ENCODE measurements around the gene SIRT1.
"Not testable (repeated sequence)": the region's sequence is repeated elsewhere in the genome, so short reads cannot be mapped to it uniquely, and the experiment has no call there.

Gene SIRT1

GRCh38 chr10:67884313-67884841 is at the start of gene SIRT1:
Gene SIRT1 (plus strand): TSS chr10:67884656. CDS start chr10:67884722, 66 bp downstream.
- DNase-seq: peak; percentile 94

DNA sequence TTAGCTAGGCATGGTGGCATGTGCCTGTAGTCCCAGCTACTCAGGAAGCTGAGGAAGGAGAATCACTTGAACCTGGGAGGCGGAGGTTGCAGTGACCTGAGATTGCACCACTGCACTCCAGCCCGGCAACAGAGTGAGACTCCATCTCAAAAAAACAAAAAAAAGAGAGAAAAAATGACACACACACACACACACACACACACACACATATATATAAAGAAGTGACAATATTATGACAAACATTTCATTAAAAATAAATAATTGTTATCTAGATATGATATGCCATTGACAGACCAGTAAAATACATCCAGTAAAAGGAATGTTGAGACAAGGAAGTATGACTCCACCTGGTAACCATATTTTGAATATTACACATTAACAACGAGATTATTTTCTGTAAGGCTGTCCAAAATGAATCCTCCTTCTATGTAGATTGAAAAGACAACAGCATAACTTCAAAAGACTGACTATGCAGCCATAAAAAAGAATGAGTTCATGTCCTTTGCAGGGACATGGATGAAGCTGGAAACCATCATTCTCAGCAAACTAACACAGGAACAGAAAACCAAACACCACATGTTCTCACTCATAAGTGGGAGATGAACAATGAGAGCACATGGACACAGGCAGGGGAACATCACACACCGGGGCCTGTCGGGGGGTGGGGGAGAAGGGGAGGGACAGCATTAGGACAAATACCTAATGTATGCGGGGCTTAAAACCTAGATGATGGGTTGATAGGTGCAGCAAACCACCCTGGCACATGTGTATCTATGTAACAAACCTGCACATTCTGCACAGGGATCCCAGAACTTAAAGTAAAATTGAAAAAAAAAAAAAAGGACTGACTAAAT is 48.7 kb upstream of the SIRT1 start:
- DNase-seq: not testable (repeated sequence)

DNA sequence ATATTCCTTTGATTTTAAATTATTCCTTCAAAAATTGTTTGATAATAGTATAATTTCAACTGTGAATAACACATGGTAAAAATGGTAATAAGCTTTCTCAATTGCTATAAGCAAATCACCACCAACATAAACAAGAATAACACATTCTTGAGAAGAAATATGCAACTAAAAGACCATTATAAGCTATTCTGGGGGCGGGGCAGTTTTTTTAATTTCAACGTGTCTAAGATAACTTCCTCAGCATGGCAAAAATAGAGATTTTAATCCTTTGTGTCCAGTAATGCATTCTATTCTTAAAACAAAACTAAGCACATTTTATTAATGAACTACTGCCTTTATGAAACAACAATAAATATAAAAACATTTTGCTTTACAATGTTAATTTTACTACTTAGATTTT is 48.0 kb upstream of the SIRT1 start:
- no peak for DNase-seq

DNA sequence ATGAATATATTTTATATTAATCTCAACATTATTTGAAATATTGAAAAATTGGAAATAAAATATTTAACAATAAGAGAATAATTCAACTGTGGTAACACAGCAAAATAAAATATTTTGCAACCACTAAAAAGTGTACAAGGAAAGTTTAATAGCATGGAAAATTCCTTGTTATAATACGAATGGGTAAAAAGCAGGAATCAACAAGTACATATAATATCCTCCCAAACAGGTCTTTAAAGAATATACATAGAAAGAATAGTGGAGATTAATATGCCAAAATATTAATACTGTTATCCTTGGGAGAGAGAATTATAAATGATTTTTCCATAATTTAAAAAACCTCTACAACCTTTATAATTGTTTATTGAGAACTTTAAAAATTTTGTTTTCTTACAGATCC is 47.5 kb upstream of the SIRT1 start:
- DNase-seq: no peak

- peak; percentile 61 for DNase-seq
Measured at GRCh38 chr10:67837541-67838314, 46.7 kb upstream of the SIRT1 start, which contains the start of gene DNAJC12. Gene DNAJC12 (minus strand): TSS chr10:67838188. CDS start chr10:67838011, 177 bp downstream.

- not testable (repeated sequence) for DNase-seq
Measured at GRCh38 chr10:67839511-67839910, 44.9 kb upstream of the SIRT1 start.

GRCh38 chr10:67839951-67840350 is 44.5 kb upstream of the SIRT1 start:
- DNase-seq: no peak

DNA sequence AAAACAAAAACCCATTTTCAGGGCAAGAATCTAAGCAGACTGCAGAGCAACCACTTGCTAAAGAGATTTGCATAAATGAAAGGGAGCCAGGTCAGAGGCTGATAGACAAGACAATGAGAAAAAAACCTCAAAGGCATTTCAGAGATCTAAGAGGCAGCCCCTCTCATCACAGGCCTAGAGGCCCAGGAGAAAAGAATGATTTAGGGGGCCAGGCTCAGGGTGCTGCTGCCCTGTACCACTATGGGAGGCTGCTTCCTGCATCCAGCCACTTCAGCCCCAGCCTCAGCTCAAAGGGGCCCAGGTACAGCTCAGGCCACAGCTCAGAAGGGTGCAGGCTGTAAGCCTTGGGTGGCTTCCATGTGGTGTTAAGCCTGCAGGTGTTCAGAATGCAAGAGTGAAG is 42.7 kb upstream of the SIRT1 start:
- DNase-seq: no peak

- DNase-seq: no peak
Measured at GRCh38 chr10:67843284-67843683, 41.2 kb upstream of the SIRT1 start.

GRCh38 chr10:67849331-67850011 is 35.0 kb upstream of the SIRT1 start:
- DNase-seq: peak; percentile 95

GRCh38 chr10:67851186-67851585 is 33.3 kb upstream of the SIRT1 start:
- DNase-seq: no peak

- no peak for DNase-seq
Measured at GRCh38 chr10:67852761-67853160, 31.7 kb upstream of the SIRT1 start.

- DNase-seq: no peak
Measured at GRCh38 chr10:67853512-67853911, 30.9 kb upstream of the SIRT1 start.

DNA sequence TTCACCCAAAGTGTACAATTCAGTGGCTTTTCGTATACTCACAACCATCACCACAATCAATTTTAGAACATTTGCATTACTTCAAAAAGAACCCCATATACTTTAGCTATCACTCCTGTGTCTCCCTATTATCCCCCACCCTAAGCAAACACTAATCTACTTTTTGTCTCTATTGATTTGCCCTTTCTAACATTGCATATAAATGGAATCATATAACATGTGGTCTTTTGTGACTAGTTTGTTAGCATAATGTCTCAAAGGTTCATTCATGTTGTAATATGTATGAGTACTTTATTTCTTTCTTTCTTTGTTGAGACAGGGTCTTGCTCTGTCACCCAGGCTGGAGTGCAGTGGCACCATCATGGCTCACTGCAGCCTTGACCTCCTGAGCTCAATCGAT is 25.5 kb upstream of the SIRT1 start:
- DNase-seq: no peak

DNA sequence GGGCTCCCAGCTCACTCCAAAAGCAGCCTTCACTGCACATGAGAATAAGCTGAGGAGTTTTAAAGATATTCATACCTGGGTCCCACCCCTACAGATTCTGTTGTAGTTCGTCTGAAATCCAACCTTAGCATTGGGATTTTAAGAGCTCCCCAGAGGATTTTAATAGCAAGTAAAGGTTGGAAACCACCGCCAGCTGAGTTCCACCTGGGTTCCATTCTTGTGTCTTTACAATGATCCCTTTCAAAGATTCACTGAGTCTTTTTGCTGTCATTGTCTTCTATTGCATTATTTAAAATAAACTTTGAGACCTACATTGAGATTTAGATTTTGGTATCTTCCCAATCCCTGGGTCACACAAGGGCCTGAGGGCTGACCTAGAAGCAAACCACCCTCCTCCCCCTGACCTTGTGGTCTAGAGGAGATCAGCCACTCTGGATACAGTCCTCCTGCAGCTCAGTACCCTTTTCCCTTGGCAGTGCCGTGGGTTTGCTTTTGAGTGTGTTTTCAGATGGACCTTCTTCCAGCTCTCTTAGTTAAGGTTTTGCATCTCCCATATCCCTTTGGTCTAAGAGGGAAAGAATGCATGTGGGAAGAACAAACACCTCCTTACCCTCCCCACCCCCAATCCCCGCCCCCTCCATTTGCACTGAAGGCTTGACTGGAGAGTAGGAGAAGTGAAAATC is 22.6 kb upstream of the SIRT1 start:
- no peak for DNase-seq

- DNase-seq: no peak
Measured at GRCh38 chr10:67863094-67863493, 21.4 kb upstream of the SIRT1 start.

DNA sequence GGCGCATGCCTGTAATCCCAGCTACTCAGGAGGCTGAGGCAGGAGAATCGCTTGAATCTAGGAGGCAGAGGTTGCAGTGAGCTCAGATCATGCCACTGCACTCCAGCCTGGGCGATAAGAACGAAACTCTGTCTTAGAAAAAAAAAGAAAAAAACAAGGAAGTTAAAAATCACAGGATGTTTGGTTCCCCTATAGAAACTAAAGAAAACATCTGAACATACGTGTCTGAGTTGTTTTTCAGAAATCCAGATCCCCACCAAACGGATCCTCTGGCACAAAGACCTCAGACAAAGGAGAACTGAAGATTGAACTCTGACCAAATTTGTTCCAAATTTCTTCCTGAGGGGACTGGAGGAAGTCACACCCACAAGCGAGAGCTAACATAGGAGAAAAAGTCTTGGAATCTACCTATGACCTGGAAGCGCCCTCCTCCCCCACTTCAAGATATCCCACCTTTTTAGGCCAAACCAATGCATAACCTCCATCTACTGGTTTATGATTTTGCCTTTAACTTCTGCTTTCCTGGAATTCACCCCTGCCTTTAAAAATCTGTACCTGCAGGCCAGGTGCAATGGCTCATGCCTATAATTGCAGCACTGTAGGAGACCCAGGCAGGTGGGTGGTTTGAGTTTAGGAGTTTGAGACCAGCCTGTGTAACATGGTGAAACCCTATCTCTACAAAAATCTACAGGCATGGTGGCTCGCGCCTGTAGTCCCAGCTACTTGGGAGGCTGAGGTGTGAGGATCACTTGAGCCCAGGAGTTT is 19.7 kb upstream of the SIRT1 start:
- DNase-seq: no peak

GRCh38 chr10:67868132-67868531 is 16.3 kb upstream of the SIRT1 start:
- no peak for DNase-seq

DNA sequence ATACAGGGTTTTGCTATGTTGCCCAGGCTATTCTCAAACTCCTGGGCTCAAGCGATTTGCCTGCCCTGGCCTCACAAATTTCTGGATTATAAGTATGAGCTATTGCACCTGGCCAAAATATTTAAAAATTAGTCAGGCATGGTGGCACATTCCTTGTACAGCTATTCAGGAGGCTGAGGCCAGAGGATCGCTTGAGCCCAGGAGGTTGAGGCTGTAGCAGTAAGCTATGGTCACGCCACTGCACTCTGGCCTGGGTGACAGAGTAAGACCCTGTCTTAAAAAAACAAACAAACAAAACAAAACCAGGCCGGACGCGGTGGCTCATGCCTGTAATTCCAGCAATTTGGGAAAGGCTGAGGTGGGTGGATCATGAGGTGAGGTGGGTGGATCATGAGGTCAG is 14.5 kb upstream of the SIRT1 start:
- DNase-seq: no peak

DNA sequence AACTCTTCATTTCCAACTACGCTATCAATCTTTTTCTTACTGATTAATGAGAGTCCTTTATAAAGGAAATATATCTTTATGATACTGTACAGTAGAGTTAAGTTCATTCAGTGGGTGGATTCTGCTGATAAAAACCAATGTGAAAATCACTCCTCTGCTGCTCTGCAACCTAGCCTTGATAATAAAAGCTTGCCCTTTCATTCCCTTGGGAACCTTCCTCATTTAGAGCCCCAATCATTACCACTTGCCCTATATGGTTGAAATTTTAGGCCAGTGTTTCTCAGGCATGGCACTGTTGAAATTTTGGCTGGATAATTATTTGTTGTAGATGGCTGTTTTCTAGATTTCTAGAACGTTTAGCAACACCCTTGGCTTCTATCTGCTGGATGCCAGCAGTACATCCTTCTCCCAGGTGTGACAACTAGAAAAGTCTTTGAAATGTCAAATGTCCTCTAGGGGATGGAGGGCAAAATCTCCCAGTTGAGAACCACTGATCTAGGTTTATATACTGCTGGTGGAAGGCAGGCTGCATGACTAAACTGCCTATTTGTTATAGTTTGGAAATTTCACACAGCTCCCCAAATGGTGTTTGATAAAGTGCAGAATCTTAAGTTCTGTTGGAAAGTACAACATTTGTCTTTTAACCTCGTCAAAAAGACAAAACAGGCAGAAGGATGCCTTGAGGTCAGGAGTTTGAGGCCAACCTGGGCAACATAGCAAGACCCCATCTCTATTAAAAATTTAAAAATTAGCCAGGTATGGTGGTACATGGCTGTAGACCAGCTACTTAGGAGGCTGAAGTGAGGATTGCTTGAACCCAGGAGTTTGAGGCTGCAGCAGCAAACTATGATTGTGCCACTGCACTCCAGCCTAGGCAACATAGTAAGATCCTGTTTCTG is 8.9 kb upstream of the SIRT1 start:
- DNase-seq: no peak

GRCh38 chr10:67877421-67877820 is 7.0 kb upstream of the SIRT1 start:
- not testable (repeated sequence) for DNase-seq
